T-helper 1 cell (primary cell): Measurements from ENCODE around the gene FMO3.

ENCODE experiments used
- DNase-seq, 5 donors: peaks; one replicate each; pipeline ENCODE4 v3.0.0-alpha.2; 2012 to 2020
- total RNA-seq, 4 donors: gene quantifications; one replicate each; lab custom pipeline; 2026; lab: John Stamatoyannopoulos, UW

The FMO3 gene
- 0 reads per million in 4 donors for total RNA-seq

GRCh38 chr1:171090604-171091003, at the start of gene FMO3:
Gene FMO3, plus strand, starts transcription at chr1:171090905. Its CDS starts 1,754 bp downstream, at chr1:171092659.
- DNase-seq, result no peak

GRCh38 chr1:171048014-171048413, 42.7 kb upstream of the FMO3 start:
- DNase-seq, result no peak

- DNase-seq, result no peak
Observed at GRCh38 chr1:171052977-171053376, 37.7 kb upstream of the FMO3 start.

GRCh38 chr1:171055966-171056643, 34.6 kb upstream of the FMO3 start:
- no peak for DNase-seq

- DNase-seq, result no peak
Observed at GRCh38 chr1:171061425-171062143, 29.1 kb upstream of the FMO3 start.

- DNase-seq, result no peak
Observed at GRCh38 chr1:171062902-171063301, 27.8 kb upstream of the FMO3 start.

- no peak for DNase-seq
Observed at GRCh38 chr1:171075041-171075440, 15.7 kb upstream of the FMO3 start.

- no peak for DNase-seq
Observed at GRCh38 chr1:171081314-171081753, 9.4 kb upstream of the FMO3 start.

- DNase-seq, result no peak
Observed at GRCh38 chr1:171081763-171082201, 8.9 kb upstream of the FMO3 start.

- no peak for DNase-seq
Observed at GRCh38 chr1:171082606-171083005, 8.1 kb upstream of the FMO3 start.

GRCh38 chr1:171083222-171083621, 7.5 kb upstream of the FMO3 start:
- DNase-seq, result no peak

GRCh38 chr1:171084091-171084490, 6.6 kb upstream of the FMO3 start:
- DNase-seq, result no peak

- DNase-seq, result no peak
Observed at GRCh38 chr1:171084870-171085269, 5.8 kb upstream of the FMO3 start.

- DNase-seq, result no peak
Observed at GRCh38 chr1:171087896-171088295, 2.8 kb upstream of the FMO3 start.

- no peak for DNase-seq
Observed at GRCh38 chr1:171103862-171104261, 13.2 kb downstream of the FMO3 start.

GRCh38 chr1:171107262-171107940, 16.7 kb downstream of the FMO3 start:
- DNase-seq, result no peak

- no peak for DNase-seq
Observed at GRCh38 chr1:171107969-171108368, 17.3 kb downstream of the FMO3 start.

- no peak for DNase-seq
Observed at GRCh38 chr1:171109966-171110365, 19.3 kb downstream of the FMO3 start.

GRCh38 chr1:171110621-171111326, 20.1 kb downstream of the FMO3 start:
- no peak for DNase-seq

GRCh38 chr1:171112119-171112518, 21.4 kb downstream of the FMO3 start:
- DNase-seq, result no peak

GRCh38 chr1:171113382-171113781, 22.7 kb downstream of the FMO3 start:
- DNase-seq, result no peak

- no peak for DNase-seq
Observed at GRCh38 chr1:171115280-171115897, 24.7 kb downstream of the FMO3 start.

GRCh38 chr1:171116676-171117075, 26.0 kb downstream of the FMO3 start:
- no peak for DNase-seq
